HT-29 (cell line): ENCODE measurements around the gene SLC34A1. TPM values are rescaled to one million over a fixed set of nuclear protein-coding genes. Genes with fewer than 3 reads are reported as not detected.
"Not testable (repeated sequence)": the region's sequence is repeated elsewhere in the genome, so short reads cannot be mapped to it uniquely, and the experiment has no call there.

Experiments
- DNase-seq: peaks from one replicate; pipeline ENCODE4 v3.0.0-alpha.2; 2015; ENCODE audit warnings: low spot score
- total RNA-seq: library from RNA; depleted of rRNA; stranded (reverse); fragments of >200 nt; shearing (Covaris generic); gene quantifications from 2 replicates; pipeline ENCODE4 v1.2.3, GENCODE V29; 2014

Gene SLC34A1
- total RNA-seq, 1 experiment from 2014 or later: not detected

- DNase-seq: no peak
Observed at GRCh38 chr5:177367981-177368868, 16.0 kb upstream of the SLC34A1 start.

GRCh38 chr5:177368869-177369644 lies 15.2 kb upstream of the SLC34A1 start:
- DNase-seq: peak; percentile 52

GRCh38 chr5:177369645-177370440 lies 14.4 kb upstream of the SLC34A1 start:
- no peak for DNase-seq

GRCh38 chr5:177370488-177371119 lies 13.6 kb upstream of the SLC34A1 start:
- DNase-seq: peak; percentile 91

- DNase-seq: no peak
Observed at GRCh38 chr5:177371120-177372033, 12.9 kb upstream of the SLC34A1 start.

GRCh38 chr5:177372034-177372896 lies 12.0 kb upstream of the SLC34A1 start:
- no peak for DNase-seq

GRCh38 chr5:177372910-177373309 lies 11.3 kb upstream of the SLC34A1 start:
- DNase-seq: no peak

GRCh38 chr5:177373806-177374205 lies 10.4 kb upstream of the SLC34A1 start:
- DNase-seq: no peak

GRCh38 chr5:177374211-177374610 lies 10.0 kb upstream of the SLC34A1 start:
- no peak for DNase-seq

GRCh38 chr5:177375516-177375915 lies 8.7 kb upstream of the SLC34A1 start:
- DNase-seq: not testable (repeated sequence)

GRCh38 chr5:177376107-177376506 lies 8.1 kb upstream of the SLC34A1 start:
- no peak for DNase-seq

GRCh38 chr5:177377851-177378776 lies 6.1 kb upstream of the SLC34A1 start:
- no peak for DNase-seq

GRCh38 chr5:177378884-177379883 lies 5.0 kb upstream of the SLC34A1 start:
- peak; percentile 74 for DNase-seq

- DNase-seq: no peak
Observed at GRCh38 chr5:177380805-177381126, 3.5 kb upstream of the SLC34A1 start.

- DNase-seq: peak; percentile 57
Observed at GRCh38 chr5:177382423-177383029, 1.7 kb upstream of the SLC34A1 start.

GRCh38 chr5:177383181-177383580 lies 1.1 kb upstream of the SLC34A1 start:
- DNase-seq: no peak

- no peak for DNase-seq
Observed at GRCh38 chr5:177385720-177386119, 1.5 kb downstream of the SLC34A1 start.
